Stimulated activated CD4-positive, alpha-beta T cell treated with anti-CD3 and anti-CD28 coated beads, Interleukin-15, amount 100 ng/mL, for 24 hours (primary cell): ENCODE measurements around the gene C14orf132.
A peak's percentile ranks its signal among the peaks of the same experiment; 100 is the strongest.

ENCODE experiments used
- DNase-seq: peaks from one replicate; pipeline ENCODE4 v3.0.0-alpha.2; 2020

C14orf132 gene

GRCh38 chr14:96040828-96041371, 1.7 kb downstream of the C14orf132 start:
- DNase-seq, result no peak

DNA sequence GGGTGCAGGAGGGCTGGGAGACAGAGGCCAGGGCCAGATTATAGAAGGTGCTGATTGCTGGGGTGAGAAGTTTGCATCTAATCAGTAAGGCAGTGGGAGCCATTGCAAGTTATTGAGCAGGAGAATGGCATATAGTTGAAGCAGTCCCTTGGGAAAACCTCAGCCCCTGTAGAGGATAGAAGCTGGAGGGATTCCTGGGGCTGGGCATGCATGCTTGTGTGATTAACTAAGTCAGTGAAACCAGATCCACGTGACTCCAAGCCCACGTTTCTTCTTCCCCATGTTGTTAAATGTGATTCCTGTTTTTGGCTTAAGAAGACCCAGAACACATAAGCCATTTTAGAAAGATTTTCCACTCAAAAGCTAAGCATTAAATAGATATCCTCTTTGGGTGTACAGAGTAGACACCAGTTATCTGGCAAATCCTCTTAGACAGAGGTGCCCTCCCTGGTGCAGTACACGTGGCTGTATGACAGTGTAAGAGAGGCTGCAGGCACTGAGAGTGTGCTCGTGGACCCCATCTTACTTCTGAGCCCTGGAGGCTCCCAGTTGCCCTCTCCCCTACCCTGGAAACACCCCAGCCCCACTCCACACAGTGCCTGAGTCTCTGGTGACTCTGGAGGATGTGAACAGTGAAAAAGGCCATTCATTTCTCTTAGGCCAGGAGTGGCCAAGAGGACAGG, 3.2 kb downstream of the C14orf132 start:
- no peak for DNase-seq

GRCh38 chr14:96046630-96047029, 7.5 kb downstream of the C14orf132 start:
- DNase-seq, result no peak

GRCh38 chr14:96047101-96047500, 7.9 kb downstream of the C14orf132 start:
- DNase-seq, result no peak

DNA sequence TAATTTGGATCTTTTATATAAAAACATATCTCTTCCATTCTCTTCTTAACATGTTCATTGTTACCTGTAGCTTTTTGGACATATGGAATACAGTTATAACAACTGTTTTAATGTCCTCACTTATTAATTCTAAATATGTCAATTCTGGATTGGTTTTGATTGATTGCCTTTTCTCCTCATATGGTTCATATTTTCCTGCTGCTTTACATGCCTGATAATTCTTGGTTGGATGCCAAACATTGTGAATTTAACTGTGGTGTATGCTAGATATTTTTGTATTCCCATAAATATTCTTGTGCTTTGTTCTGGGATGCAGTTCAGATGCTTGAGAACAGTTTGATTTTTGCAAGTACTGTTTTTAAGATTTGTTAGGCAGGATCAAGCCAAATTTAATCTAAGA, 10.8 kb downstream of the C14orf132 start:
- DNase-seq, result no peak

DNA sequence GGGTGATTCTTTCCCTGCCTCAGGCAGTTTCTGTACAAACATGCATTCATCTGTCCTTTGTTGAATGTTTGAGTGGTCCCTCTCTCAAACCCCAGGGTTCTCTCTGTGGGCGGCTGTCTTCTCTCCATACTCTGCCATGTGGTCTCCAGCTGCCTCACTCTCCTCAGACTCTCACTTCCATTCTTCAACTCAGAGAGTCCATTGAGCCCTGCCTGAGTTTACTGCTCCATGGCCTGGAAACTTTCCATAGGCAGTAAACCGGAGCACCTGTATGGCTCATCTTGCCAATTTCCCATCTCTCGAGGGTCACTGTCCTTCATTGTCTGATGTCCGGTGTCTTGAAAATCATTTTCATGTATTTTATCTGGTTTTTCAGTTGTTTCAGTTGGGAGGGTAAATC, 11.3 kb downstream of the C14orf132 start:
- DNase-seq, result no peak

DNA sequence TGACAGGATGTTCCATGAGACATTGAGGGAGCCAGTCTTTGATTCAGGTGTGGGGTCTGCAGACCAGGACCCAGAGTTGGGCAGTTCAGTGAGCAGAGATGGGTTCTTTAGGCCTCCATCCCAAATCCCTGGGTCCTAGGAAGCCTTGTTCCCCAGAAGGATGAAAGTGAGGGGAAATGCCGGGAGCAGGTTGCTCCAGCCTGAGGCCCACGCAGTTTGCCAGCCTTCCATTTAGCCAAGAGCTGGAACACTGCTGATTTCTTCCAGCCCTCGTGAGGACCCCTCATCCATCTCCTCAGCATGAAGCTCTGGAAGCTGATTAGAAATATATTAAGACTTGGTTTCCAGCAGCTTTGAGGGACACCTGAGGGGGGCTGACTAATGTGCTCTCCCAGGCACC, 12.1 kb downstream of the C14orf132 start:
- DNase-seq, result no peak

DNA sequence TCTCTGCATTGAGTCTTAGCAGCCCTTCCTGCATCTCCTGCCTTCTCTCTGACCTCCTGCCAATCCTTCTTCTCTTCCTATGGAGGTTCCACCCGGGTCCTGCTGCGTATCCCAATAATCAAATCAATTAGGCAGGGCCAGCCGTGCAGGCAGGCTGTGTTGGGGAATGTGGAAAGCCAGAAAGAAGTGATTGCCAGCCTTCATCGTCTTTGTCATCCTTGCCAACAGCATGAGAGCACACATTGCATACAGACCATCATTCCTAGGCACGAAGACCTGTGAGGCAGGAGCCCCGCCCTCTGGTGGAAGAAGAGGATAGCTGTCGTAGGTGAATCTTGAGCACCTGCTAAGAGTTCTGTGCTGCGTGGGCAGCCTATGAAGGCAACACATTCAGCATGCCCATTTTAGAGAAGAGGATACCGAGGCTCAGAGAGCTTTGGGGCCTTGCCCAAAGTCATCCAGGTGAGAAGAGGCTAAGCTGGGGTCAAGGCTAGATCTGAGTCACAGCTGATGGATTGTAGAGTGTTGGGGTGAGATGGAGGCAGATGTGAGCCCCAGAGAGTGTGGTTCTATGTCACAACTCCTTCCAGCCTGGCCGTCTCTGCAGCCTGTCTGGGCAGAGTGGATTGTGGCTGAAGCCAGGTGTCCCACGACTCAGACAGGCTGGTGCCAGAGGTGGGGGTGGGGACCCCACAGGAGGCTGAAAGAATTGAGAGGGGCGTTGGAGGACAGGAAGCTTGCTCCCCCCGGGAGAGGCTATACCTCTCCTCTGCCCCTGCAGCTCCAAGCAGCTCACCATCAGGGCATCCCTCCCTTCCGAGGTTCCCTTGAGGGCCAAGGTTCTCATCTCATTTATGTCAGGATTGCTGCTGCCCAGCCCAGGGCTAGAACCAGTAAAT, 12.7 kb downstream of the C14orf132 start:
- peak; percentile 6 for DNase-seq

DNA sequence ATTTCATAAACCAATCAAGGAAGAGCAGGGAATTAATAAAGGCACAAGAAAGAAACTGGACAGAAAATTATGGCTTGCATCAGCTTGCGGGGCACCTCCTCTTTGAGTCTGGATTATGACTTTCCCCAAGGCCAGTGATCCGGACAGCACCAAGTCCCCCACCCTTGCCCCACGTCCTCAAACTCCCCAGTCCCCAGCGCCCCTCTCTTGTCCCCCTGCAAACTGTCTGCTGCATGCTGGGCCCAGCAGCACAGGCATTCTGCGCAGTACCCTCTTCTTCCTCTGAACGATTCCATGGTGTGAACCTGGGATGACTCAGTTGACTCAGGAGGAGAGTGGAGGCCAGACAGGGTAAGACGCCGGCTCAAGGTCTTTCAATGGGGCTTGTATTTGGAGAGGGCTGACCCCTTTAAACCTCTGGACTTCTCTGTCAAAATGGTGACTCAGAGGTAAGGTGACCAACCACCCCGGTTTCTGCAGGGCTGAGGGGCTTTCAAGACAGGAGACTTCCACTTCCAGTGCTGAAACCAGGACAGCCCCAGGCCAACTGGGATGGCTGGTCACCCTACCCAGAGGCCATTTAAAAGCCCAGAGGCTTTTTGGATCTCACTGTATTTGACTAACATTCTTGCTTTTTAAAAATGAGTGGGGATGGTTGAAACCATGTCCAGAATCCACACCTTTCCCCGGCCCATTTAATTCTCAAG, 13.5 kb downstream of the C14orf132 start:
- DNase-seq, result no peak

DNA sequence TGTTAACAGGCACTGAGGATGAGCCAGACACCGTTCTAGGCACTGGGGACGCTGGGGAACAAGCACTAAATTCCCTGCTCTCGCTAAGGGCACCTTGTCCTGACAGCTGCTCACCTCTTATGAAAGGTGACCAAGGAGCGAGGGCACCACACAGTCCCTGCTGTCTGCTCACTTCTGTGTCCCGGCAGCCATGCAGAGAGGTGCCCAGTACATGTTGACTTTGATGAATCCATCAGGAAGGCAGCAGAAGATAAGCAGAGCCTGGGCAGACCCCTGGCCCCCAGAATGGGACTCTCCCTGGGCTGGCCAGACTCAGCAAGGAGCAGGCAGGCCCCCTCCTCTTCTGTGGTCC, 14.1 kb downstream of the C14orf132 start:
- DNase-seq, result no peak

- no peak for DNase-seq
Observed at GRCh38 chr14:96053600-96054381, 14.6 kb downstream of the C14orf132 start.

- DNase-seq, result no peak
Observed at GRCh38 chr14:96054661-96055060, 15.5 kb downstream of the C14orf132 start.

GRCh38 chr14:96055065-96055752, 16.0 kb downstream of the C14orf132 start:
- DNase-seq, result no peak

DNA sequence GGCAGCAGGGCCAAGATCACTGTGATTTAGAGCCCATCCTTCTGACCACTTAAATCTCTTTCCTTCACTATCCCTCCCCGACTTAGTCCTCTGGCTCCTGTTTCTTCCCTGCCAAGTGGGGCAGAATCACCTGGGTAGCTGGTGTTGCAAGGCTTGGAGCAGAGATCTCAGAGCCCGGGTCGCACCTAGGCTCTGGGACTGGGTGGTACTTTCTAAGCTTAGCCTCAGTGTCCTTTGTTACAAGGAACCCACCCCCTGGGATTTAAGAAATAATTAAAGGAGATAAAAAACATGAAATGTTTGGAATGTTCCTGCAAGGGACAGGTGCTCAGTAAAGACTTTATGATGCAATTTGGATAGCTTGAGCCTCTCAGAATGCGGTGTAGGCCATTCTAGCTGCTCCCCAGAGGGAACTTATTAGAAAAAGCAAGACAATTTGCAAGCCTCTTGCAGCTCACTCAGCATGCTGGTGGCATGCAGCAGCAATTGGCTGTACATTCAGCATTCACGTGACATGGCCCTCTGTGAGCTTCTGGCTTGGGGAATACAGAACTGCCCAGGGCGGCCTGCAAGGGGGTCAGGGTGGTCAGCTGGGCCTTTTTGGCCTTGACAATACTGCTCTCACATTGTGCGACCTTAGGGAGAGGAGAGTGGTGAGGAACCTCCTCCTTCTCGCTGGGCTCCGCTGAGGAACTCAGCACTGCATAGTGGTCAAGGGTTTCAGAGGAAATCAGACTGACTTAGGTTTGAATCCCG, 16.8 kb downstream of the C14orf132 start:
- no peak for DNase-seq

DNA sequence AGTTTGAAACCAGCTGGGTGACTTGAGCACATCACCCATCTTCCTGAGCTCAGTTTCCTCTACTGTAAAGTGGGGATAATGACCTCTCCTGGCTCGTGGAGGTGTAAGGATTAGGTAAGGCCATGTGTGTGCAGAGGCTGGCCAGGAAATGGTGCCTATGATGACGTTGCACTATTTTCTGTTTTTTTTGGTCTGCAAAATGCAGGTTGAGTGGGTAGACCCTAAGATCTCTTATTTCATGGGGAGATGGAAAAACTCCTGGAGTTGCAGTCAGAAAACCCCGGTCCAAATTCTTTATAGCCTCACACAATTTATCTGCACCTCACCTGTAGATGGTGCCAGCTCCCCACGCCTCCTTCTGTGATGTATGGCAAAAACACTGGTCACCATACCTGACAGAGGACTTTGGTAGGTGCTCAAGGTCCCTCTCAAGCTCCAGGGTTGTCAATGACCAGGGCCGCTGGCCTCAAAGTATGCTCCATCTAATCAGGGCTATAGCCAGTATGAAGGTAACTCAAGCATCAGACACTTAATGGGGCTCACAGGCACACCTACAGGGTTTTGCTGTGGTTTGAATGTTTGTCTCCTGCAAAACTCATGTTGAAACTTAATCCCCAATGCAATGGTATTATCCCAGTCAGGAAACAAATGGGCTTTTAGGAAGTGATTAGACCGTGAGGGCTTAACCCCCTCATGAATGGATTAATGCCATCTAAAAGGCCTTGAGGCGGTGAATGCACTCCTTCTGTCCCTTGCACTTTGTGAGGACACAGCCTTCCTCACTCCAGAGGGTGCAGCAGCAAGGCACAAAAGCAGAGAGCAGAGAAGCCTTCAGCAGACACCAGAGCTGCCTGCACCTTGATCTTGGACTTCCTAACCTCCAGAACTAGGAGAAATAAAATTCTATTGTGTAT, 17.6 kb downstream of the C14orf132 start:
- DNase-seq, result no peak

DNA sequence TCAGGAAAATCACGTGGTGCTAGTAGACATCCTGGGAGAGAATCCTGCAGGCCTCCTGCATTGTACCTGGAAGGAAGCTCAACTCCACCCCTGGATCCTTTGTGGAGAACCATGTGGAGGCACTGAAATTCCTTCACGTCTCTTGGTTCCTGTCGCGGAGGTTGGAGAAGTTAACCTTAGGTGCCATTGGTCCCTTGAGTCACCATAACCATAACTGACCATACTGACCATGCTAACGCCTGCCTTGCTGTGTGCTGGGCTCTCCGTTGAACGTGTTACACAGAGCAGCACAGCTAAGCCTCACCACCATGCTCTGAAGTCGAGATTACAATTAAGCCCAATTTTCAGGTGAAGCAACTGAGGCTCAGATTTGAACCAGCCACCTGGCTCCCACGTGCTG, 18.6 kb downstream of the C14orf132 start:
- DNase-seq, result no peak

GRCh38 chr14:96058576-96059200, 19.5 kb downstream of the C14orf132 start:
- DNase-seq, result no peak

DNA sequence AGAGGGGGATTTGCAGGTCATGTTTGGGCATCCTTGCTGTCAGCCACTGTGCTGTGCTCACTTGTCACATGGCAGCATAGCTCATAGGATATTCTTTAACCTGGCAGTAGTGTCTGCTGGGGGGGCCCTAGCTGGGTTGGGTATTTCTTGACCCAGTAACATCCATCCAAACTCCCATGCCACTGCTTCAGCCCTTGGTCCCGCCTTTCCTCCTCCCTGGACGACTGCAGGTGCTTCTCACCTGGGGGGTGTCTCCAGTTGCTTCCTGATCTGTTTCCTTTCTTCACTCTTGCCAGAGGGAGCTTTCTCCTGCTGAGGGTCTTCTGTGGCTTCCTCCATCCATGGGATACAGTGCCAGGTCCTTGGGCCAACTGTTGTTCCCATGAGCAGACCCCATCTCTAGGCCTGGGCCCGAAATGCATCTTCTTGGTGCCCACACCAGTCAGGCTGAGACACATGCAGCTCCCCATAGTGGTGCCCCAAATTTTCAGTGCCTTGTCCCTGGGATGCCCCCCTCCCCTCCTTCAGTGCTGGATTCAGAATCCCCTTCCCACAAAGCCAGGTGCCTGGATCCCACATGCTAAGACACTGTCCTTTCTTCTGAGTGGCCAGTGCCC, 20.5 kb downstream of the C14orf132 start:
- no peak for DNase-seq
